ENCODE measurements around the gene STXBP6.

DNA sequence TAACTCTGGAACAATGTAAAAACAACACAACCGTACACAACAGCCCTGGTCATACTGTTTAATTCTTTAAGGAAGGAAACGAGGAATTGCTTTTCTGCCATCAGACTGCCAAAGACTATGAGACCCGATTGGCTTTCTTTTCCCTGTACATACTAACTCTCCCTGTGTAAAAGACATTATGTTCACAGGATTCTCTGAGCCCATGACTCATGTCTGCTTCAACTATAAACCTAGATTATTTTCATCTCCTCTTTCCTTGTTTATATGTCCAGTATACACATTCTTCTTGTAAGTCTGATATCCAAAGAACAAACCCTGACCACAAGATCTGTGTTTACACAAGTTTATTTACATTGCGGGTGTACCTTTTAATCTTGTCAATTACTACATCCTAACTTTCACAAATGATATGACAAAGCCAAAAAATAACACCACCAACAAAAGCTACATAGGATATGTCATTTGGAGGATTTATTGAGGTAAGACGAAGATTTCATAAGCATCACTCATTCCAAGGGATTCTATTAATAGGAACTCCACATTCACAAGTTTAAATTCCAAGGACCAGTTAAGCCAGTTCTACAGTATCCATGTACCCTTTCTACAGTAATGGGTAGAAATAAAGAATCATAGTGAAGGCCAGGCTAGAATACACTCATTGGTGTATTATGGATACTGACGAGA, 67.3 kb downstream of the STXBP6 start:
- no peak for TF ChIP-seq ZNF660 (tag by site-specific recombination; IDR thresholded peaks at IDR 0.05)
- 0 out of 2 replicates have a peak, but pooled peaks have one; percentile 20 for TF ChIP-seq ZNF366 (tag by site-specific recombination; conservative IDR thresholded peaks at IDR 0.05)
- TF ChIP-seq, protein P1, sequence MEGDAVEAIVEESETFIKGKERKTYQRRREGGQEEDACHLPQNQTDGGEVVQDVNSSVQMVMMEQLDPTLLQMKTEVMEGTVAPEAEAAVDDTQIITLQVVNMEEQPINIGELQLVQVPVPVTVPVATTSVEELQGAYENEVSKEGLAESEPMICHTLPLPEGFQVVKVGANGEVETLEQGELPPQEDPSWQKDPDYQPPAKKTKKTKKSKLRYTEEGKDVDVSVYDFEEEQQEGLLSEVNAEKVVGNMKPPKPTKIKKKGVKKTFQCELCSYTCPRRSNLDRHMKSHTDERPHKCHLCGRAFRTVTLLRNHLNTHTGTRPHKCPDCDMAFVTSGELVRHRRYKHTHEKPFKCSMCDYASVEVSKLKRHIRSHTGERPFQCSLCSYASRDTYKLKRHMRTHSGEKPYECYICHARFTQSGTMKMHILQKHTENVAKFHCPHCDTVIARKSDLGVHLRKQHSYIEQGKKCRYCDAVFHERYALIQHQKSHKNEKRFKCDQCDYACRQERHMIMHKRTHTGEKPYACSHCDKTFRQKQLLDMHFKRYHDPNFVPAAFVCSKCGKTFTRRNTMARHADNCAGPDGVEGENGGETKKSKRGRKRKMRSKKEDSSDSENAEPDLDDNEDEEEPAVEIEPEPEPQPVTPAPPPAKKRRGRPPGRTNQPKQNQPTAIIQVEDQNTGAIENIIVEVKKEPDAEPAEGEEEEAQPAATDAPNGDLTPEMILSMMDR (tag by site-specific recombination; IDR thresholded peaks at IDR 0.05), result no peak
- TF ChIP-seq, protein P2, sequence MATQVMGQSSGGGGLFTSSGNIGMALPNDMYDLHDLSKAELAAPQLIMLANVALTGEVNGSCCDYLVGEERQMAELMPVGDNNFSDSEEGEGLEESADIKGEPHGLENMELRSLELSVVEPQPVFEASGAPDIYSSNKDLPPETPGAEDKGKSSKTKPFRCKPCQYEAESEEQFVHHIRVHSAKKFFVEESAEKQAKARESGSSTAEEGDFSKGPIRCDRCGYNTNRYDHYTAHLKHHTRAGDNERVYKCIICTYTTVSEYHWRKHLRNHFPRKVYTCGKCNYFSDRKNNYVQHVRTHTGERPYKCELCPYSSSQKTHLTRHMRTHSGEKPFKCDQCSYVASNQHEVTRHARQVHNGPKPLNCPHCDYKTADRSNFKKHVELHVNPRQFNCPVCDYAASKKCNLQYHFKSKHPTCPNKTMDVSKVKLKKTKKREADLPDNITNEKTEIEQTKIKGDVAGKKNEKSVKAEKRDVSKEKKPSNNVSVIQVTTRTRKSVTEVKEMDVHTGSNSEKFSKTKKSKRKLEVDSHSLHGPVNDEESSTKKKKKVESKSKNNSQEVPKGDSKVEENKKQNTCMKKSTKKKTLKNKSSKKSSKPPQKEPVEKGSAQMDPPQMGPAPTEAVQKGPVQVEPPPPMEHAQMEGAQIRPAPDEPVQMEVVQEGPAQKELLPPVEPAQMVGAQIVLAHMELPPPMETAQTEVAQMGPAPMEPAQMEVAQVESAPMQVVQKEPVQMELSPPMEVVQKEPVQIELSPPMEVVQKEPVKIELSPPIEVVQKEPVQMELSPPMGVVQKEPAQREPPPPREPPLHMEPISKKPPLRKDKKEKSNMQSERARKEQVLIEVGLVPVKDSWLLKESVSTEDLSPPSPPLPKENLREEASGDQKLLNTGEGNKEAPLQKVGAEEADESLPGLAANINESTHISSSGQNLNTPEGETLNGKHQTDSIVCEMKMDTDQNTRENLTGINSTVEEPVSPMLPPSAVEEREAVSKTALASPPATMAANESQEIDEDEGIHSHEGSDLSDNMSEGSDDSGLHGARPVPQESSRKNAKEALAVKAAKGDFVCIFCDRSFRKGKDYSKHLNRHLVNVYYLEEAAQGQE (tag by site-specific recombination; IDR thresholded peaks at IDR 0.05), result no peak
- TF ChIP-seq ZNF223 (tag by site-specific recombination; IDR thresholded peaks at IDR 0.05), result no peak
- no peak for TF ChIP-seq ZNF311 (tag by site-specific recombination; IDR thresholded peaks at IDR 0.05; ENCODE audit: borderline replicate concordance)
- no peak for TF ChIP-seq KLF16 (tag by site-specific recombination; IDR thresholded peaks at IDR 0.05)
- peak; percentile 86 for TF ChIP-seq ZNF24 (tag by site-specific recombination; IDR thresholded peaks at IDR 0.05)
- TF ChIP-seq ZBTB8A (tag by site-specific recombination; IDR thresholded peaks at IDR 0.05), result no peak
- TF ChIP-seq ZNF335 (tag by site-specific recombination; conservative IDR thresholded peaks at IDR 0.05), result no peak
- peak; percentile 84 for TF ChIP-seq ZNF629 (tag by site-specific recombination; IDR thresholded peaks at IDR 0.05)
- TF ChIP-seq, protein P3, sequence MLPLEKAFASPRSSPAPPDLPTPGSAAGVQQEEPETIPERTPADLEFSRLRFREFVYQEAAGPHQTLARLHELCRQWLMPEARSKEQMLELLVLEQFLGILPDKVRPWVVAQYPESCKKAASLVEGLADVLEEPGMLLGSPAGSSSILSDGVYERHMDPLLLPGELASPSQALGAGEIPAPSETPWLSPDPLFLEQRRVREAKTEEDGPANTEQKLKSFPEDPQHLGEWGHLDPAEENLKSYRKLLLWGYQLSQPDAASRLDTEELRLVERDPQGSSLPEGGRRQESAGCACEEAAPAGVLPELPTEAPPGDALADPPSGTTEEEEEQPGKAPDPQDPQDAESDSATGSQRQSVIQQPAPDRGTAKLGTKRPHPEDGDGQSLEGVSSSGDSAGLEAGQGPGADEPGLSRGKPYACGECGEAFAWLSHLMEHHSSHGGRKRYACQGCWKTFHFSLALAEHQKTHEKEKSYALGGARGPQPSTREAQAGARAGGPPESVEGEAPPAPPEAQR (tag by site-specific recombination; IDR thresholded peaks at IDR 0.05), result no peak
- no peak for TF ChIP-seq YY1 (tag by site-specific recombination; IDR thresholded peaks at IDR 0.05)

All from HEK293 (cell line).